ENCODE data around the gene LRCH2. TPM values are rescaled to one million over a fixed set of nuclear protein-coding genes. Genes with fewer than 3 reads are reported as not detected.
A peak's percentile ranks its signal among the peaks of the same experiment; 100 is the strongest.
"Not testable (repeated sequence)": the region's sequence is repeated elsewhere in the genome, so short reads cannot be mapped to it uniquely, and the experiment has no call there.

LRCH2 gene
- polyA plus RNA-seq (ENCODE audit: insufficient read length): 15.3 TPM
- long read RNA-seq, donor 1: 0 reads
- long read RNA-seq, donor 2, full-length matches to known transcripts: 2 of 2 reads
- long read RNA-seq, donor 2, partial matches to known transcripts: 0 of 2 reads
- long read RNA-seq, donor 2, other reads (novel, unspliced or antisense): 0 of 2 reads
- long read RNA-seq, donor 3: 0 reads
- long read RNA-seq, donor 4: 0 reads
- long read RNA-seq, donor 5, full-length matches to known transcripts: 1 of 1 reads
- long read RNA-seq, donor 5, partial matches to known transcripts: 0 of 1 reads
- long read RNA-seq, donor 5, other reads (novel, unspliced or antisense): 0 of 1 reads
- long read RNA-seq, donor 6, full-length matches to known transcripts: 1 of 1 reads
- long read RNA-seq, donor 6, partial matches to known transcripts: 0 of 1 reads
- long read RNA-seq, donor 6, other reads (novel, unspliced or antisense): 0 of 1 reads
- long read RNA-seq, donor 7, full-length matches to known transcripts: 1 of 1 reads
- long read RNA-seq, donor 7, partial matches to known transcripts: 0 of 1 reads
- long read RNA-seq, donor 7, other reads (novel, unspliced or antisense): 0 of 1 reads
- long read RNA-seq, donor 8: 0 reads

GRCh38 chrX:115233497-115234455 is at the start of gene LRCH2:
LRCH2 (minus strand) TSS chrX:115234096; CDS start chrX:115234041, 55 bp downstream.
- peak; percentile 60 for DNase-seq

- no peak for DNase-seq
These were observed 35.3 kb upstream of the LRCH2 start for GRCh38 chrX:115269051-115269683.

- no peak for DNase-seq
These were observed 34.5 kb upstream of the LRCH2 start for GRCh38 chrX:115268421-115268820.

GRCh38 chrX:115266300-115266699 is 32.4 kb upstream of the LRCH2 start:
- DNase-seq: no peak

GRCh38 chrX:115264009-115264408 is 30.1 kb upstream of the LRCH2 start:
- DNase-seq: no peak

GRCh38 chrX:115261148-115261547 is 27.3 kb upstream of the LRCH2 start:
- no peak for DNase-seq

- no peak for DNase-seq
These were observed 26.4 kb upstream of the LRCH2 start for GRCh38 chrX:115260330-115260729.

- peak; percentile 14 for DNase-seq
These were observed 25.5 kb upstream of the LRCH2 start for GRCh38 chrX:115259238-115259875.

GRCh38 chrX:115257711-115258110 is 23.8 kb upstream of the LRCH2 start:
- DNase-seq: no peak

- no peak for DNase-seq
These were observed 21.1 kb upstream of the LRCH2 start for GRCh38 chrX:115255003-115255402.

- no peak for DNase-seq
These were observed 17.8 kb upstream of the LRCH2 start for GRCh38 chrX:115251458-115252233.

GRCh38 chrX:115237056-115237455 is 3.2 kb upstream of the LRCH2 start:
- no peak for DNase-seq

GRCh38 chrX:115236560-115236959 is 2.7 kb upstream of the LRCH2 start:
- no peak for DNase-seq

- no peak for DNase-seq
These were observed 565 bp upstream of the LRCH2 start for GRCh38 chrX:115234461-115234860.

GRCh38 chrX:115232933-115233496 is 881 bp downstream of the LRCH2 start:
- peak; percentile 11 for DNase-seq

- DNase-seq: no peak
These were observed 4.4 kb downstream of the LRCH2 start for GRCh38 chrX:115229337-115230003.

- peak; percentile 26 for DNase-seq
These were observed 7.0 kb downstream of the LRCH2 start for GRCh38 chrX:115226929-115227328.

- DNase-seq: not testable (repeated sequence)
These were observed 16.6 kb downstream of the LRCH2 start for GRCh38 chrX:115217346-115217745.

GRCh38 chrX:115214605-115215004 is 19.3 kb downstream of the LRCH2 start:
- DNase-seq: no peak

GRCh38 chrX:115214151-115214550 is 19.7 kb downstream of the LRCH2 start:
- no peak for DNase-seq

Measured in left kidney (tissue), 8 donors.